Mesothelial cell of epicardium (in vitro differentiated cells): ENCODE results near the gene RFX3. TPM values are rescaled to one million over a fixed set of nuclear protein-coding genes. Genes with fewer than 3 reads are reported as not detected.

Source experiments
- DNase-seq, 2 experiments: peaks; one replicate each; pipeline ENCODE4 v3.0.0; 2021; ENCODE audit warnings: low spot score in 2 of 2; ENCODE audit not compliant: unreplicated experiment in 2 of 2
- H3K27ac Mint-ChIP-seq: 2 replicates; pipeline ENCODE4 v1.8.0; 2021; ENCODE audit warnings: mixed read lengths
- H3K27me3 Mint-ChIP-seq: 2 replicates; pipeline ENCODE4 v1.8.0; 2021; ENCODE audit warnings: low read depth, mixed read lengths
- H3K36me3 Mint-ChIP-seq: 2 replicates; pipeline ENCODE4 v1.8.0; 2021; ENCODE audit warnings: mixed read lengths
- H3K4me1 Mint-ChIP-seq: 2 replicates; pipeline ENCODE4 v1.8.0; 2021; ENCODE audit warnings: mixed read lengths
- H3K4me3 Mint-ChIP-seq: 2 replicates; pipeline ENCODE4 v1.8.0; 2021; ENCODE audit warnings: mild to moderate bottlenecking, moderate library complexity, mixed read lengths
- H3K9me3 Mint-ChIP-seq: 2 replicates; pipeline ENCODE4 v1.8.0; 2021; ENCODE audit warnings: mixed read lengths
- total RNA-seq: library from RNA; stranded (reverse); gene quantifications from 3 replicates; pipeline ENCODE4 v1.2.1, GENCODE V29; 2021
- TF ChIP-seq, protein P1 (sequence below): fragments of 200-600 bp; sonication (generic); IDR thresholded peaks from one replicate; pipeline ENCODE4 v1.5.0; 2021; ENCODE audit warnings: antibody characterized with exemption; ENCODE audit not compliant: unreplicated experiment

The RFX3 gene
- total RNA-seq, 1 donor from 2014 or later, result 42.5 TPM

DNA sequence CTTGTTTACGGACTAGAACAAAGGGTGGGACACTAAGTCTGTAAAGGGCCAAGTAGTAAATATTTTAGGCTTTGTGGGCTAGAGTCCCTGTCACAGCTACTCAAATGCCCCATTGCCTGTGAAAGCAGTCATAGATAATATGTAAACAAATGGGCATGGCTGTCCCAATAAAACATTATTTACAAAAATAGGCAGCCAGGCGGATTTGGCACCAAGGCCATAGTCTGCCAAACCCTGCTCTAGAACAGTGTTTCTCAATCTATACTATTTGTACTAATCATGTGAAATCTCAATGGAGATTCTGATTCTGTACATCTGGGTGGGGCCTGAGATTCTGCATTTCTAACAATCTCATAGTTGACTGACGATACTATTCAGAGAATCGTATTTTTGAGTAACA is 92.0 kb downstream of the RFX3 start:
- Mint-ChIP-seq H3K36me3 (peaks cover 17% of the 10 kb centered on the region), H3K4me1 (peaks cover 7% of the 10 kb centered on the region), H3K4me3 (no peak overlapping the region), H3K9me3 (peaks cover 13% of the 10 kb centered on the region), H3K27me3 (no peaks in the 10 kb centered on the region), H3K27ac (no peak overlapping the region)
- TF ChIP-seq, protein P1, sequence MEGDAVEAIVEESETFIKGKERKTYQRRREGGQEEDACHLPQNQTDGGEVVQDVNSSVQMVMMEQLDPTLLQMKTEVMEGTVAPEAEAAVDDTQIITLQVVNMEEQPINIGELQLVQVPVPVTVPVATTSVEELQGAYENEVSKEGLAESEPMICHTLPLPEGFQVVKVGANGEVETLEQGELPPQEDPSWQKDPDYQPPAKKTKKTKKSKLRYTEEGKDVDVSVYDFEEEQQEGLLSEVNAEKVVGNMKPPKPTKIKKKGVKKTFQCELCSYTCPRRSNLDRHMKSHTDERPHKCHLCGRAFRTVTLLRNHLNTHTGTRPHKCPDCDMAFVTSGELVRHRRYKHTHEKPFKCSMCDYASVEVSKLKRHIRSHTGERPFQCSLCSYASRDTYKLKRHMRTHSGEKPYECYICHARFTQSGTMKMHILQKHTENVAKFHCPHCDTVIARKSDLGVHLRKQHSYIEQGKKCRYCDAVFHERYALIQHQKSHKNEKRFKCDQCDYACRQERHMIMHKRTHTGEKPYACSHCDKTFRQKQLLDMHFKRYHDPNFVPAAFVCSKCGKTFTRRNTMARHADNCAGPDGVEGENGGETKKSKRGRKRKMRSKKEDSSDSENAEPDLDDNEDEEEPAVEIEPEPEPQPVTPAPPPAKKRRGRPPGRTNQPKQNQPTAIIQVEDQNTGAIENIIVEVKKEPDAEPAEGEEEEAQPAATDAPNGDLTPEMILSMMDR, result no peak
- no peak for DNase-seq

GRCh38 chr9:3433066-3433465 is 92.7 kb downstream of the RFX3 start:
- Mint-ChIP-seq H3K27me3 (no peaks in the 10 kb centered on the region), H3K4me3 (no peak overlapping the region)

GRCh38 chr9:3431890-3432289 is 93.9 kb downstream of the RFX3 start:
- H3K4me1 Mint-ChIP-seq, result peaks cover 4% of the 10 kb centered on the region
- no peaks in the 10 kb centered on the region for H3K27me3 Mint-ChIP-seq
- H3K36me3 Mint-ChIP-seq, result peaks cover 18% of the 10 kb centered on the region
- DNase-seq, result no peak
- peaks cover 18% of the 10 kb centered on the region for H3K9me3 Mint-ChIP-seq
- H3K27ac Mint-ChIP-seq, result no peak overlapping the region
- TF ChIP-seq, protein P1, result no peak
- no peak overlapping the region for H3K4me3 Mint-ChIP-seq

More at GRCh38 chr9:3433066-3433465, 92.7 kb downstream of the RFX3 start:
- peaks cover 17% of the 10 kb centered on the region for H3K36me3 Mint-ChIP-seq
- TF ChIP-seq, protein P1, result no peak
- no peak for DNase-seq
- peaks cover 7% of the 10 kb centered on the region for H3K4me1 Mint-ChIP-seq
- peaks cover 13% of the 10 kb centered on the region for H3K9me3 Mint-ChIP-seq
- H3K27ac Mint-ChIP-seq, result no peak overlapping the region

DNA sequence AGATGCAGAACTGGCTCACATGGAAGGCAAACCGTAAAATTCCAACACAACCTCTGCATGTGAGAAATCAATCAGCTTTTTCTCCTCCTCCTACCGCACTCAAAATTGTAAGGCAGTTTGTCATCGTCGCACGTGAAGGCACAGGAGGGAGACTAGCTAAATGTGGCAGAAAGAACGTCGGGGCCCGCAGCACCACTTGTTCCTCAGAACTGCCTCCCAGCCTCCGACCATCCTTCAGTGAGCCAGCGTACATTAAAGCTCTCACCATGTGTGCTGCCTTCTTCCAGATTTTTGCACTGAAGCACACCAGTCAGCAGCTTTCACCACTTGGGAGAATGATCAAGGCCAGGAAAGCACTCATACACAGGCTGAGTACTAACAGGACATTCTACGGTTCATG is 105.9 kb downstream of the RFX3 start:
- no peaks in the 10 kb centered on the region for H3K27me3 Mint-ChIP-seq
- H3K4me1 Mint-ChIP-seq, result peaks cover 4% of the 10 kb centered on the region
- no peak for DNase-seq
- no peak overlapping the region for H3K4me3 Mint-ChIP-seq
- TF ChIP-seq, protein P1, result no peak
- peaks cover 3% of the 10 kb centered on the region for H3K36me3 Mint-ChIP-seq
- H3K27ac Mint-ChIP-seq, result peak overlapping the region; percentile 55
- peaks cover 3% of the 10 kb centered on the region for H3K9me3 Mint-ChIP-seq

DNA sequence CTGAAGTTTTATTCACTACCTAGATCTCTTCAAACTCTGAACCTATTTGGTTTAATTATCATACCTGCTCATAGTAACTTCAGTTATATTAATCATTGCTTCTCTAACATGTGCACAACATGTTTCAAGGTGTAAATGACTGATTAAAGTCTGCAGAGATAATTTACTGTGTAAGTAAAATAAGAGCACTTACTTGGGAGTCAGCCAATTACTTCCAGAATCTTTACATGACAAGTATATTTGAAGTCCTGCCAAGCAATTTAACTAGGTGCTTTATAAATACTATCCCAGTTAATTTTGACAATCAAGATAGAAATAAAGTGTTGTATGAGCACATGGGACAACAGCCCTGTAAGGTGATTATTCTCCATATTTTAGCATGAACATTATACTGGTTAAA is 109.9 kb downstream of the RFX3 start:
- no peak for DNase-seq
- Mint-ChIP-seq H3K9me3 (no peaks in the 10 kb centered on the region), H3K36me3 (no peaks in the 10 kb centered on the region), H3K27ac (peak overlapping the region; percentile 8), H3K4me1 (peaks cover 14% of the 10 kb centered on the region), H3K27me3 (no peaks in the 10 kb centered on the region), H3K4me3 (no peak overlapping the region)
- TF ChIP-seq, protein P1, result no peak

GRCh38 chr9:3413984-3414383 is 111.8 kb downstream of the RFX3 start:
- Mint-ChIP-seq H3K27ac (peak overlapping the region; percentile 76), H3K9me3 (no peaks in the 10 kb centered on the region), H3K4me1 (peaks cover 14% of the 10 kb centered on the region), H3K36me3 (no peaks in the 10 kb centered on the region), H3K4me3 (no peak overlapping the region), H3K27me3 (no peaks in the 10 kb centered on the region)
- DNase-seq, result no peak
- TF ChIP-seq, protein P1, result no peak
